Neural progenitor cell (in vitro differentiated cells): ENCODE measurements around the gene PNLDC1.

Experiments used
- CTCF ChIP-seq: fragments of 200-600 bp; sonication (generic); IDR thresholded peaks from 2 replicates; pipeline ENCODE4 v1.5.1; 2017; ENCODE audit warnings: antibody characterized with exemption, mild to moderate bottlenecking
- EZH2phosphoT487 ChIP-seq: fragments of 200-600 bp; sonication (generic); IDR thresholded peaks from 2 replicates; pipeline ENCODE4 v1.6.1; 2017; ENCODE audit warnings: antibody characterized with exemption

- TF ChIP-seq CTCF (no peak), EZH2phosphoT487 (no peak)
Observed at GRCh38 chr6:159756508-159756907, 43.6 kb upstream of the PNLDC1 start.
